Esophagus muscularis mucosa (tissue), 4 donors: ENCODE data around the gene SLC28A1. TPM values are rescaled to one million over a fixed set of nuclear protein-coding genes. Genes with fewer than 3 reads are reported as not detected.

ENCODE experiments used
- DNase-seq: peaks from one replicate; pipeline ENCODE4 v3.0.0-alpha.2; 2017; ENCODE audit errors: extremely low spot score
- H3K27ac ChIP-seq, 4 donors: fragments of 200-600 bp; sonication (generic); replicated peaks in 1 of 4; 1 replicate in 3 of 4; 2 replicates in 1 of 4; pipeline ENCODE4 v1.5.1; 2016 to 2019; ENCODE audit warnings: mild to moderate bottlenecking in 1 of 4
- H3K27me3 ChIP-seq, 4 donors: fragments of 200-600 bp; sonication (generic); one replicate each; pipeline versions ENCODE4 v1.5.1 to v1.6.0; 2016 to 2019
- H3K36me3 ChIP-seq, 4 donors: fragments of 200-600 bp; sonication (generic); one replicate each; pipeline ENCODE4 v1.5.1; 2016 to 2019
- H3K4me1 ChIP-seq, 4 donors: fragments of 200-600 bp; sonication (generic); one replicate each; pipeline ENCODE4 v1.5.1; 2016 to 2019
- H3K4me3 ChIP-seq, 4 donors: fragments of 200-600 bp; sonication (generic); 1 replicate in 2 of 4; 2 replicates in 2 of 4; pipeline ENCODE4 v1.5.1; 2016 to 2019; ENCODE audit warnings: mild to moderate bottlenecking in 4 of 4, moderate library complexity in 1 of 4
- H3K9me3 ChIP-seq, 4 donors: fragments of 200-600 bp; sonication (generic); 1 replicate in 3 of 4; 2 replicates in 1 of 4; pipeline ENCODE4 v1.5.1; 2016 to 2019
- CTCF ChIP-seq, 3 experiments: fragments of 200-600 bp in 2 of 3; fragments of 450-650 bp in 1 of 3; sonication (generic) in 2 of 3; IDR thresholded peaks; one replicate each; pipeline ENCODE4 v1.5.1; 2017 to 2019; ENCODE audit warnings: antibody characterized with exemption in 3 of 3, mild to moderate bottlenecking in 2 of 3, moderate library complexity in 1 of 3
- EP300 ChIP-seq: sonication (generic); formaldehyde crosslinking; IDR thresholded peaks from one replicate; pipeline ENCODE4 v1.6.1; 2017; ENCODE audit warnings: antibody characterized with exemption
- POLR2A ChIP-seq: fragments of 450-650 bp; IDR thresholded peaks from one replicate; pipeline ENCODE4 v1.6.1; 2017; ENCODE audit warnings: antibody characterized with exemption, moderate library complexity, mild to moderate bottlenecking, low read depth
- POLR2AphosphoS5 ChIP-seq, 2 donors: sonication (generic); formaldehyde crosslinking; IDR thresholded peaks; one replicate each; pipeline ENCODE4 v1.6.1; 2017; ENCODE audit warnings: antibody characterized with exemption in 2 of 2
- WGBS: methylation state at CpG from one replicate; pipeline ENCODE4 v1.1.5; 2018; 5-methylcytosine and 5-hydroxymethylcytosine counted together
- intact Hi-C: fragments of 100-400 bp; cut with DNase I; formaldehyde crosslinking; loops from one replicate; pipeline ENCODE4 v1.15.1; 2023
- total RNA-seq, 4 donors: library from RNA; depleted of rRNA; stranded (reverse); fragments of >200 nt; gene quantifications; one replicate each; pipeline versions ENCODE4 v1.1.0 to v1.2.1, GENCODE V29; 2016

SLC28A1 gene
- total RNA-seq, 4 donors from 2014 or later, result 0.23 TPM; not detected in 3

GRCh38 chr15:84967380-84967779, 82.9 kb downstream of the SLC28A1 start:
- Histone ChIP-seq H3K4me1 (no peaks in the 10 kb centered on the region), H3K4me3 (no peak overlapping the region), H3K27ac (no peak overlapping the region), H3K27me3 (no peaks in the 10 kb centered on the region), H3K9me3 (peaks cover 0 to 9% (median 4%) of the 10 kb centered on the region in 4 donors), H3K36me3 (no peaks in the 10 kb centered on the region)
- intact Hi-C loops, result no loop called here
- WGBS, result 80% methylated on average over 3 of the region's 3 CpGs
- TF ChIP-seq CTCF (IDR thresholded peaks at IDR 0.05) (no peak), POLR2AphosphoS5 (IDR thresholded peaks at IDR 0.05) (no peak), POLR2A (no peak), EP300 (no peak)
- DNase-seq, result no peak

DNA sequence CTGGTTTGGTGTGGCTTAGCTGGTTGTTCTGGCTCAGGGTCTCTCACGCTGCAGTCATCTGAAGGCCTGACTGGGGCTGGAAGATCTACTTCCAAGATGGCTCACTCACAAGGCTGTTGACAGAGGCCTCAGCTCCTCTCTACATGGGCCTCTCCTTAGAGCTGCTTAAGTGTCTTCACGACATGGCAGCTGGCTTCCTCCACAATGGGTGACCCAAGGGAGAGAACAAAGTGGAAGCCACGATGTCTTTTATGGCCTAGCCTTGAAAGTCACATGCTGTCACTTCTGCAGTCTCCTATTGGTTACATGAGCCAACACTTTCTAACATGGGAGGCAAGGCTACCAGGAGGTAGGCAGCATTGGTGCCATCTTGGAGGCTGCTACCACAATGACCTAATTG, 83.8 kb downstream of the SLC28A1 start:
- TF ChIP-seq EP300, result no peak
- no peak for TF ChIP-seq CTCF (IDR thresholded peaks at IDR 0.05)
- TF ChIP-seq POLR2A, result no peak
- TF ChIP-seq POLR2AphosphoS5 (IDR thresholded peaks at IDR 0.05), result no peak
- 90% methylated on average over 3 of the region's 3 CpGs for WGBS
- Histone ChIP-seq H3K36me3 (no peaks in the 10 kb centered on the region), H3K4me1 (no peaks in the 10 kb centered on the region), H3K4me3 (no peak overlapping the region), H3K27me3 (no peaks in the 10 kb centered on the region), H3K9me3 (peaks cover 0 to 9% (median 4%) of the 10 kb centered on the region in 4 donors), H3K27ac (no peak overlapping the region)
- DNase-seq, result no peak
- intact Hi-C loops, result no loop called here

DNA sequence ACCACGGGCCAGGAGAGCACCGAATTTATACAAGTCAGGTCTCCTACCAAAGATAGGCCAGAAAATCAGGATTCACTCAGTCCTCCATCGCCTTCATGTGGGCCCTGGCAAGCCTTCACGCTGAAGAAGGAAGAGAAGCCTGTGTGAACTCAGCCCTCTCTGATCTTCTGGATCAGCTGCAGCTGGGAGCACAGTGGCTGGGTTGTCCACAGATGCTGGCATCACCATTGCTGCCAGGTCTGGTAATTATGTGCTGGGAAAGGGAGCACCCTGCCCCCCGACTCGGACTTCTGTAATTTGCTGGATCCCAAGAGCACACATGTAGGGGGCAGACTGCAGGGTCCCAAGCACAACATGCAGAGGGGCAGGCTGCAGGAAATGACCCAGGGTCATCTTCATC, 84.8 kb downstream of the SLC28A1 start:
- no peak for DNase-seq
- Histone ChIP-seq H3K27me3 (no peaks in the 10 kb centered on the region), H3K4me1 (no peaks in the 10 kb centered on the region), H3K4me3 (no peak overlapping the region), H3K36me3 (no peaks in the 10 kb centered on the region), H3K9me3 (peaks cover 0 to 9% (median 4%) of the 10 kb centered on the region in 4 donors), H3K27ac (no peak overlapping the region)
- 52% methylated on average over 5 of the region's 6 CpGs for WGBS
- intact Hi-C loops, result no loop called here
- TF ChIP-seq EP300 (no peak), POLR2A (no peak), CTCF (IDR thresholded peaks at IDR 0.05) (no peak), POLR2AphosphoS5 (IDR thresholded peaks at IDR 0.05) (no peak)

DNA sequence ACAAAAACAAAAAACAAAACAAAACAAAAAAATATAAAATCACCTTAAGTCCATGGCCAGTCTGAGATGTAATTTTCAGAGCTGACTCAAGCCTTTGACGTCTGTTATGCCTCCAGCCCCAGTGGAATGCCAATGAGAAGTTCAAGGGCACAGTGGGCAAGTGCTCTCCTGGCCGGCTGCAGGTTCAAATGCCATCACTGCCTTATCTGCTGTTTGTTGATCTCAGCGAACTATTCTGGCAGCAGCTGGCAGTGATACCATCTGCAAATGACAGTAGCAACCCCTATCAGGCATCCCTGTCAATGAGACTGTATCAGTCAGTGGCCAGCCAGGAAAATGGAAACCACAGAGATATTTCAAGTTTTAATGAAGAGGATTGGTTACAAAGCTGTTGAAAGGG, 86.4 kb downstream of the SLC28A1 start:
- intact Hi-C loops, result no loop called here

More for the DNA sequence above, 86.4 kb downstream of the SLC28A1 start:
- no peaks in the 10 kb centered on the region for H3K9me3 ChIP-seq
- no peak overlapping the region for H3K4me3 ChIP-seq
- H3K27ac ChIP-seq, result no peak overlapping the region
- no peak for DNase-seq
- no peaks in the 10 kb centered on the region for H3K4me1 ChIP-seq
- no peaks in the 10 kb centered on the region for H3K36me3 ChIP-seq
- H3K27me3 ChIP-seq, result no peaks in the 10 kb centered on the region
- WGBS, result 77% methylated on average over 3 of the region's 3 CpGs
- no peak for TF ChIP-seq POLR2A
- TF ChIP-seq POLR2AphosphoS5 (IDR thresholded peaks at IDR 0.05), result no peak
- TF ChIP-seq EP300, result no peak
- TF ChIP-seq CTCF (IDR thresholded peaks at IDR 0.05), result no peak
